AG04450 (cell line): ENCODE data around the gene TRPC6. TPM values are rescaled to one million over a fixed set of nuclear protein-coding genes. Genes with fewer than 3 reads are reported as not detected.
"Not testable (repeated sequence)": the region's sequence is repeated elsewhere in the genome, so short reads cannot be mapped to it uniquely, and the experiment has no call there.

Experiments used
- CTCF ChIA-PET: fragments of 300-600, 350-600 bp; formaldehyde crosslinking; extraction: SDS; loops from one replicate; lab custom pipeline; 2022; ENCODE audit warnings: antibody characterized with exemption, inconsistent platforms; lab: Charles Lee
- POLR2A ChIA-PET: fragments of 350-600 bp; formaldehyde crosslinking; extraction: SDS; loops from one replicate; lab custom pipeline; 2021; ENCODE audit warnings: antibody characterized with exemption, inconsistent platforms; lab: Yijun Ruan, JAX
- DNase-seq: peaks from one replicate; pipeline ENCODE4 v3.0.0-alpha.2; 2011; ENCODE audit warnings: low read depth, low spot score
- H3K27ac ChIP-seq: one replicate; pipeline ENCODE4 v1.5.1; 2012; ENCODE audit warnings: low read depth, low read length, control low read depth
- H3K27me3 ChIP-seq: one replicate; pipeline ENCODE4 v1.6.0; 2012; ENCODE audit warnings: low read length; ENCODE audit not compliant: control insufficient read depth, insufficient read depth
- H3K4me3 ChIP-seq: 2 replicates; pipeline ENCODE4 v1.5.1; 2011; ENCODE audit warnings: mild to moderate bottlenecking, low read depth, low read length, control low read depth
- H3K9me3 ChIP-seq: 2 replicates; pipeline ENCODE4 v1.5.1; 2012; ENCODE audit warnings: low read length; ENCODE audit not compliant: control insufficient read depth, insufficient read depth
- CTCF ChIP-seq: IDR thresholded peaks from 2 replicates; pipeline ENCODE4 v1.5.1; 2011; ENCODE audit warnings: low read depth, low read length, control low read depth, inconsistent platforms
- polyA plus RNA-seq: library from polyadenylated mRNA; depleted of rRNA; stranded (reverse); fragments of >200 nt; gene quantifications from 2 replicates; pipeline ENCODE4 v1.2.3, GENCODE V29; 2011

The TRPC6 gene
- polyA plus RNA-seq, 1 experiment: 5.6 TPM

GRCh38 chr11:101470419-101470818, 113.4 kb downstream of the TRPC6 start:
- POLR2A ChIA-PET: no interaction called here
- no peak for DNase-seq
- TF ChIP-seq CTCF: no peak
- H3K27me3 ChIP-seq: no peaks in the 10 kb centered on the region
- no peaks in the 10 kb centered on the region for H3K9me3 ChIP-seq
- no peak overlapping the region for H3K4me3 ChIP-seq
- H3K27ac ChIP-seq: peak overlapping the region; percentile 23
- CTCF ChIA-PET: interaction anchor here (0.6 to 2.1 kb wide), 5 partner anchors 13 to 390 kb away, joined by 3 to 10 read pairs (median 5); no protein-coding TSS in a partner anchor

- ChIA-PET POLR2A (no interaction called here), CTCF (interaction anchor here (1.7 to 1.9 kb wide), 2 partner anchors 9 to 381 kb away, joined by 5 to 8 read pairs; no protein-coding TSS in a partner anchor)
- TF ChIP-seq CTCF: no peak
Measured at GRCh38 chr11:101466352-101466751, 117.5 kb downstream of the TRPC6 start.

GRCh38 chr11:101464388-101464787, 119.4 kb downstream of the TRPC6 start:
- H3K4me3 ChIP-seq, CTCF ChIA-PET, DNase-seq, POLR2A ChIA-PET, H3K9me3 ChIP-seq, H3K27me3 ChIP-seq, H3K27ac ChIP-seq: not testable (repeated sequence)

More at GRCh38 chr11:101466352-101466751, 117.5 kb downstream of the TRPC6 start:
- Histone ChIP-seq H3K4me3 (no peak overlapping the region), H3K27ac (no peak overlapping the region), H3K9me3 (no peaks in the 10 kb centered on the region), H3K27me3 (no peaks in the 10 kb centered on the region)
- DNase-seq: no peak

- H3K27me3 ChIP-seq: no peaks in the 10 kb centered on the region
- ChIA-PET POLR2A (no interaction called here), CTCF (interaction anchor here (1.4 to 7.4 kb wide), 4 partner anchors 288 to 548 kb away, joined by 3 to 186 read pairs (median 36); no protein-coding TSS in a partner anchor)
- no peaks in the 10 kb centered on the region; the same call in 1 of the 2 replicates for H3K9me3 ChIP-seq
- no peak for TF ChIP-seq CTCF
- H3K27ac ChIP-seq: no peak overlapping the region
- no peak for DNase-seq
- no peak overlapping the region for H3K4me3 ChIP-seq
Measured at GRCh38 chr11:101459020-101459419, 124.8 kb downstream of the TRPC6 start.

- DNase-seq: no peak
- TF ChIP-seq CTCF: no peak
- ChIA-PET CTCF (interaction anchor here (1.4 to 7.4 kb wide), 11 partner anchors 9 to 549 kb away, joined by 3 to 186 read pairs (median 10); no protein-coding TSS in a partner anchor), POLR2A (no interaction called here)
- Histone ChIP-seq H3K27ac (no peak overlapping the region), H3K27me3 (no peaks in the 10 kb centered on the region), H3K9me3 (no peaks in the 10 kb centered on the region; the same call in 1 of the 2 replicates), H3K4me3 (no peak overlapping the region)
Measured at GRCh38 chr11:101458161-101458560, 125.6 kb downstream of the TRPC6 start.
